Testis (tissue), 2 donors: Measurements from ENCODE around the gene EFL1.

Experiments
- CTCF ChIP-seq, 3 experiments: fragments of 450-650 bp in 2 of 3; fragments of 200-600 bp in 1 of 3; sonication (generic) in 1 of 3; IDR thresholded peaks; one replicate each; pipeline ENCODE4 v1.5.1; 2016 to 2019; ENCODE audit warnings: antibody characterized with exemption in 3 of 3, mild to moderate bottlenecking in 2 of 3, moderate library complexity in 1 of 3
- POLR2A ChIP-seq: fragments of 450-650 bp; IDR thresholded peaks from one replicate; pipeline ENCODE4 v1.6.1; 2017; ENCODE audit warnings: antibody characterized with exemption, mild to moderate bottlenecking, moderate library complexity

GRCh38 chr15:82292271-82292670 lies 29.7 kb upstream of the EFL1 start:
- TF ChIP-seq CTCF (IDR thresholded peaks at IDR 0.05) (no peak), POLR2A (no peak)
